Renal cortical epithelial cell (primary cell): ENCODE results near the gene RASL10A. TPM values are rescaled to one million over a fixed set of nuclear protein-coding genes. Genes with fewer than 3 reads are reported as not detected.

Source experiments
- DNase-seq: peaks from one replicate; pipeline ENCODE4 v3.0.0-alpha.2; 2011; ENCODE audit warnings: low read depth
- total RNA-seq: library from RNA; depleted of rRNA; stranded (reverse); fragments of >200 nt; gene quantifications from 2 replicates; pipeline ENCODE4 v1.2.3, GENCODE V29; 2014

RASL10A gene
- total RNA-seq, 1 donor from 2014 or later = 0.15 TPM

- peak; percentile 19 for DNase-seq
Observed at GRCh38 chr22:29269731-29270474, 45.6 kb downstream of the RASL10A start.

GRCh38 chr22:29269230-29269604, 46.3 kb downstream of the RASL10A start:
- no peak for DNase-seq

GRCh38 chr22:29268511-29269229, 46.8 kb downstream of the RASL10A start:
- DNase-seq = no peak

GRCh38 chr22:29267858-29268510, 47.5 kb downstream of the RASL10A start, which contains the start of the genes EWSR1 and RHBDD3:
TSS of gene EWSR1 (plus strand) at chr22:29268268. CDS start at chr22:29268337, 69 bp downstream.
TSS of gene RHBDD3 (minus strand) at chr22:29267981. CDS start at chr22:29265626, 2,355 bp downstream.
- peak; percentile 80 for DNase-seq

GRCh38 chr22:29267462-29267857, 48.0 kb downstream of the RASL10A start:
- DNase-seq = no peak

- DNase-seq = no peak
Observed at GRCh38 chr22:29266564-29267461, 48.7 kb downstream of the RASL10A start.

- DNase-seq = no peak
Observed at GRCh38 chr22:29265929-29266328, 49.6 kb downstream of the RASL10A start.

GRCh38 chr22:29265305-29265704, 50.2 kb downstream of the RASL10A start:
- DNase-seq = no peak

GRCh38 chr22:29263791-29264276, 51.7 kb downstream of the RASL10A start:
- DNase-seq = no peak

Other genes starting within 250 kb of the RASL10A start
- 7.5 and 11.7 TPM in 2 replicates for gene KREMEN1, start 242.7 kb downstream of the RASL10A start, total RNA-seq
- gene EMID1, start 109.8 kb downstream of the RASL10A start, total RNA-seq = 0.35 TPM in 1 of 2 replicates, not detected in the other
- 12.9 and 19.3 TPM in 2 replicates for gene RHBDD3, start 47.7 kb downstream of the RASL10A start, total RNA-seq
- gene EWSR1, start 47.4 kb downstream of the RASL10A start, total RNA-seq = 131 and 148 TPM in 2 replicates
- gene GAS2L1, start 9.0 kb downstream of the RASL10A start, total RNA-seq = 8.0 and 18.7 TPM in 2 replicates
- 66.5 and 96.6 TPM in 2 replicates for gene AP1B1, start 72.9 kb upstream of the RASL10A start, total RNA-seq
- not detected in 2 replicates for gene RFPL1, start 122.9 kb upstream of the RASL10A start, total RNA-seq
- 0.15 and 0.17 TPM in 2 replicates for gene NEFH, start 164.5 kb upstream of the RASL10A start, total RNA-seq
- gene THOC5, start 238.1 kb upstream of the RASL10A start, total RNA-seq = 47.8 and 76.3 TPM in 2 replicates